Measurements from ENCODE around the gene MLF2. TPM values are rescaled to one million over a fixed set of nuclear protein-coding genes. Genes with fewer than 3 reads are reported as not detected.

The MLF2 gene
- total and polyA plus RNA-seq, 9 of the 15 experiments (the other 6 are each of a cell fraction or from before 2014, with no cell fraction given), result 11.4 to 190 (median 139) TPM

DNA sequence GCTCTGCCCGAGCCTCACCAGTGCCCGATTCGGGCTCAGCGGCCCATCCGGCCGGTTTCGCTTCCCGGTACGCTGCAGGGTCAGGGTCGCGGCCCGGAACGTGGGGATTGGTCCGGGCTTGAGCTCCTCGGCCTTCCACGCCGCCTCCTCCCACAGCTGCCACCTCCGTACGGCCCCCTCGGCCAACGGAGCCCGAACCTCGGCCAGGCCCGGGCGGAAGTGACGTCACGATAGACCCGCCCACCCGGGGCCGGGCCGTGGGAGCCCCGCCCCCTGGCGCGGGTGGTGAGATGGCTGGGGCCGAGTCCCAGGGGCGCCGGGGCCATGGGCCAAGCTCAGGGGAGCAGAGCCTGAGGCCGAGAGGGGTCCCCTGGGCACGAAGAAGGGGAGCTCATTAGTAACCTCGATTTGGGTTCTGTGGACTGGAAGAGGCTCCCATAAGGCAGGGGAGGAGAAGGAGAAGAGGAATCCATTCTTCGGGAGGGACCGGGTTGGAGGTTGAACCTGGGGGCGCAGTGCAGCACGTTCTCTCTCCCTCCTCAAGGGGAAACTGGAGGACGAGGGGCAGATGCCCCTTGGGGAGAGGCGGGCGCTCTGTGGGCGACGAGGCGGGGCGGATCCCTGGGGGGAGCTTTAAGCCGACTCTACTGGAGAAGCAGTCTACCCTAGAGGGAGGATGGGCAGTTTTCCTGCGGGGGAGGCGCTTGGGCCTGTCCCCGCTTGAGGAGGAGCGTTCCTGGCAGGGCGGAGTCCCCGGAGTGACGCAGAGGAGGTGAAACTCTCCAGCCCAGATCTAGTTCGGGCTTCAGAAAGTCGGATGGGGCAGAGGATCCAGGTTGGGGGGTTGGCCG lies at the start of gene MLF2 (continued):
- TF ChIP-seq, protein P1, sequence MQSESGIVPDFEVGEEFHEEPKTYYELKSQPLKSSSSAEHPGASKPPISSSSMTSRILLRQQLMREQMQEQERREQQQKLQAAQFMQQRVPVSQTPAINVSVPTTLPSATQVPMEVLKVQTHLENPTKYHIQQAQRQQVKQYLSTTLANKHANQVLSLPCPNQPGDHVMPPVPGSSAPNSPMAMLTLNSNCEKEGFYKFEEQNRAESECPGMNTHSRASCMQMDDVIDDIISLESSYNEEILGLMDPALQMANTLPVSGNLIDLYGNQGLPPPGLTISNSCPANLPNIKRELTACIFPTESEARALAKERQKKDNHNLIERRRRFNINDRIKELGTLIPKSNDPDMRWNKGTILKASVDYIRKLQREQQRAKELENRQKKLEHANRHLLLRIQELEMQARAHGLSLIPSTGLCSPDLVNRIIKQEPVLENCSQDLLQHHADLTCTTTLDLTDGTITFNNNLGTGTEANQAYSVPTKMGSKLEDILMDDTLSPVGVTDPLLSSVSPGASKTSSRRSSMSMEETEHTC (IDR thresholded peaks at IDR 0.05), result no peak
- TF ChIP-seq, protein P2, sequence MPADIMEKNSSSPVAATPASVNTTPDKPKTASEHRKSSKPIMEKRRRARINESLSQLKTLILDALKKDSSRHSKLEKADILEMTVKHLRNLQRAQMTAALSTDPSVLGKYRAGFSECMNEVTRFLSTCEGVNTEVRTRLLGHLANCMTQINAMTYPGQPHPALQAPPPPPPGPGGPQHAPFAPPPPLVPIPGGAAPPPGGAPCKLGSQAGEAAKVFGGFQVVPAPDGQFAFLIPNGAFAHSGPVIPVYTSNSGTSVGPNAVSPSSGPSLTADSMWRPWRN (IDR thresholded peaks at IDR 0.05; ENCODE audit: low read depth), result no peak
- TF ChIP-seq POLR2G (IDR thresholded peaks at IDR 0.05; ENCODE audit: low read depth, low read length), result peak; percentile 89
- TF ChIP-seq CBX2 (IDR thresholded peaks at IDR 0.05; ENCODE audit: insufficient read depth, low read length, poor library complexity, severe bottlenecking), result no peak
- TF ChIP-seq ZNF146 (CRISPR knock-in tag; IDR thresholded peaks at IDR 0.05; ENCODE audit: unreplicated experiment), result no peak
- peak; percentile 68 for TF ChIP-seq PHF20 (IDR thresholded peaks at IDR 0.05; ENCODE audit: partially characterized antibody)
- TF ChIP-seq TCF3 (CRISPR knock-in tag; IDR thresholded peaks at IDR 0.05), result no peak; the same call in 1 of the 2 replicates
- TF ChIP-seq CBX3 (IDR thresholded peaks at IDR 0.05; ENCODE audit: borderline replicate concordance in 1 of 2, low read length in 2 of 2), result no peak
- TF ChIP-seq, protein P3, sequence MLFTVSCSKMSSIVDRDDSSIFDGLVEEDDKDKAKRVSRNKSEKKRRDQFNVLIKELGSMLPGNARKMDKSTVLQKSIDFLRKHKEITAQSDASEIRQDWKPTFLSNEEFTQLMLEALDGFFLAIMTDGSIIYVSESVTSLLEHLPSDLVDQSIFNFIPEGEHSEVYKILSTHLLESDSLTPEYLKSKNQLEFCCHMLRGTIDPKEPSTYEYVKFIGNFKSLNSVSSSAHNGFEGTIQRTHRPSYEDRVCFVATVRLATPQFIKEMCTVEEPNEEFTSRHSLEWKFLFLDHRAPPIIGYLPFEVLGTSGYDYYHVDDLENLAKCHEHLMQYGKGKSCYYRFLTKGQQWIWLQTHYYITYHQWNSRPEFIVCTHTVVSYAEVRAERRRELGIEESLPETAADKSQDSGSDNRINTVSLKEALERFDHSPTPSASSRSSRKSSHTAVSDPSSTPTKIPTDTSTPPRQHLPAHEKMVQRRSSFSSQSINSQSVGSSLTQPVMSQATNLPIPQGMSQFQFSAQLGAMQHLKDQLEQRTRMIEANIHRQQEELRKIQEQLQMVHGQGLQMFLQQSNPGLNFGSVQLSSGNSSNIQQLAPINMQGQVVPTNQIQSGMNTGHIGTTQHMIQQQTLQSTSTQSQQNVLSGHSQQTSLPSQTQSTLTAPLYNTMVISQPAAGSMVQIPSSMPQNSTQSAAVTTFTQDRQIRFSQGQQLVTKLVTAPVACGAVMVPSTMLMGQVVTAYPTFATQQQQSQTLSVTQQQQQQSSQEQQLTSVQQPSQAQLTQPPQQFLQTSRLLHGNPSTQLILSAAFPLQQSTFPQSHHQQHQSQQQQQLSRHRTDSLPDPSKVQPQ (CRISPR knock-in tag; IDR thresholded peaks at IDR 0.05; ENCODE audit: borderline replicate concordance), result no peak
- TF ChIP-seq, protein P4, sequence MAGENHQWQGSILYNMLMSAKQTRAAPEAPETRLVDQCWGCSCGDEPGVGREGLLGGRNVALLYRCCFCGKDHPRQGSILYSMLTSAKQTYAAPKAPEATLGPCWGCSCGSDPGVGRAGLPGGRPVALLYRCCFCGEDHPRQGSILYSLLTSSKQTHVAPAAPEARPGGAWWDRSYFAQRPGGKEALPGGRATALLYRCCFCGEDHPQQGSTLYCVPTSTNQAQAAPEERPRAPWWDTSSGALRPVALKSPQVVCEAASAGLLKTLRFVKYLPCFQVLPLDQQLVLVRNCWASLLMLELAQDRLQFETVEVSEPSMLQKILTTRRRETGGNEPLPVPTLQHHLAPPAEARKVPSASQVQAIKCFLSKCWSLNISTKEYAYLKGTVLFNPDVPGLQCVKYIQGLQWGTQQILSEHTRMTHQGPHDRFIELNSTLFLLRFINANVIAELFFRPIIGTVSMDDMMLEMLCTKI (IDR thresholded peaks at IDR 0.05; ENCODE audit: partially characterized antibody), result no peak
- TF ChIP-seq, protein P5, sequence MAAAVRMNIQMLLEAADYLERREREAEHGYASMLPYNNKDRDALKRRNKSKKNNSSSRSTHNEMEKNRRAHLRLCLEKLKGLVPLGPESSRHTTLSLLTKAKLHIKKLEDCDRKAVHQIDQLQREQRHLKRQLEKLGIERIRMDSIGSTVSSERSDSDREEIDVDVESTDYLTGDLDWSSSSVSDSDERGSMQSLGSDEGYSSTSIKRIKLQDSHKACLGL (CRISPR knock-in tag; IDR thresholded peaks at IDR 0.05; ENCODE audit: borderline replicate concordance, poor library complexity, severe bottlenecking), result no peak
- TF ChIP-seq KDM5B (IDR thresholded peaks at IDR 0.05; ENCODE audit: insufficient replicate concordance, low read depth, low read length), result peak; percentile 75
- TF ChIP-seq XRCC3 (IDR thresholded peaks at IDR 0.05), result no peak
- TF ChIP-seq ZNF551 (CRISPR knock-in tag; IDR thresholded peaks at IDR 0.05), result no peak
- TF ChIP-seq NONO (IDR thresholded peaks at IDR 0.05; ENCODE audit: low read depth in 2 of 2, low read length in 1 of 2), result no peak
- peak; percentile 64 for TF ChIP-seq TAF1 (IDR thresholded peaks at IDR 0.05; ENCODE audit: control insufficient read depth, extremely low read depth, insufficient read depth, low read length, severe bottlenecking)
- TF ChIP-seq SETDB1 (IDR thresholded peaks at IDR 0.05; ENCODE audit: low read length), result no peak
- peak; percentile 75 for TF ChIP-seq POLR2H (tag; IDR thresholded peaks at IDR 0.05; ENCODE audit: low read depth)
- TF ChIP-seq LCOR (CRISPR knock-in tag; IDR thresholded peaks at IDR 0.05), result no peak
- no peak for TF ChIP-seq NCOR1 (IDR thresholded peaks at IDR 0.05)

Data from K562 (cell line).